Activated CD8-positive, alpha-beta memory T cell treated with anti-CD3 and anti-CD28 coated beads for 36 hours (primary cell): ENCODE measurements around the gene TET2. TPM values are rescaled to one million over a fixed set of nuclear protein-coding genes. Genes with fewer than 3 reads are reported as not detected.
"Not testable (repeated sequence)": the region's sequence is repeated elsewhere in the genome, so short reads cannot be mapped to it uniquely, and the experiment has no call there.

Experiments
- CTCF ChIA-PET: fragments of 350-600 bp; sonication (Branson Sonifier 250); formaldehyde crosslinking; loops from one replicate; lab custom pipeline; 2021; ENCODE audit warnings: antibody characterized with exemption; lab: Charles Lee
- POLR2A ChIA-PET: fragments of 350-600 bp; sonication (Branson Sonifier 250); formaldehyde crosslinking; loops from one replicate; lab custom pipeline; 2021; ENCODE audit warnings: antibody characterized with exemption; lab: Charles Lee
- total RNA-seq, 2 experiments: library from RNA; stranded (reverse); gene quantifications; one replicate each; pipeline ENCODE4 v1.2.3, GENCODE V29; 2021

TET2 gene
- total RNA-seq, 2 experiments from 2014 or later, result 30.8 to 31.0 TPM

- POLR2A ChIA-PET, result no interaction called here
These were observed 126.6 kb downstream of the TET2 start for GRCh38 chr4:105273230-105273629.

GRCh38 chr4:105274090-105274489 is 127.4 kb downstream of the TET2 start:
- POLR2A ChIA-PET, result no interaction called here
- CTCF ChIA-PET, result no interaction called here

More at GRCh38 chr4:105273230-105273629, 126.6 kb downstream of the TET2 start:
- CTCF ChIA-PET, result no interaction called here

- POLR2A ChIA-PET, result no interaction called here
These were observed 127.8 kb downstream of the TET2 start for GRCh38 chr4:105274504-105274903.

GRCh38 chr4:105276361-105277104 is 129.9 kb downstream of the TET2 start:
- POLR2A ChIA-PET, result no interaction called here
- CTCF ChIA-PET, result interaction anchor here (1.1 kb wide), 1 partner anchor 136 kb away, joined by 3 read pairs; no protein-coding TSS in a partner anchor

More at GRCh38 chr4:105274504-105274903, 127.8 kb downstream of the TET2 start:
- CTCF ChIA-PET, result no interaction called here

- POLR2A ChIA-PET, result no interaction called here
- CTCF ChIA-PET, result interaction anchor here (1.0 kb wide), 1 partner anchor 176 kb away, joined by 3 read pairs; no protein-coding TSS in a partner anchor
These were observed 131.0 kb downstream of the TET2 start for GRCh38 chr4:105277702-105278101.

GRCh38 chr4:105279314-105279713 is 132.6 kb downstream of the TET2 start:
- CTCF ChIA-PET, result no interaction called here
- POLR2A ChIA-PET, result no interaction called here

GRCh38 chr4:105280338-105281123 is 133.9 kb downstream of the TET2 start:
- ChIA-PET POLR2A (interaction anchor here (0.7 kb wide), 1 partner anchor 25 kb away, joined by 5 read pairs; no protein-coding TSS in a partner anchor), CTCF (interaction anchor here (1.2 to 1.4 kb wide), 2 partner anchors 14 to 24 kb away, joined by 3 read pairs; no protein-coding TSS in a partner anchor)

GRCh38 chr4:105281124-105281415 is 134.4 kb downstream of the TET2 start:
- POLR2A ChIA-PET, result interaction anchor here (0.7 kb wide), 1 partner anchor 24 kb away, joined by 5 read pairs; no protein-coding TSS in a partner anchor
- CTCF ChIA-PET, result interaction anchor here (1.2 to 1.4 kb wide), 2 partner anchors 13 to 24 kb away, joined by 3 read pairs; no protein-coding TSS in a partner anchor

- POLR2A ChIA-PET, result no interaction called here
- CTCF ChIA-PET, result no interaction called here
These were observed 135.8 kb downstream of the TET2 start for GRCh38 chr4:105282489-105282888.

GRCh38 chr4:105283501-105283900 is 136.8 kb downstream of the TET2 start:
- POLR2A ChIA-PET, result no interaction called here
- CTCF ChIA-PET, result no interaction called here

- ChIA-PET CTCF (no interaction called here), POLR2A (no interaction called here)
These were observed 141.4 kb downstream of the TET2 start for GRCh38 chr4:105288121-105288520.

- ChIA-PET POLR2A (no interaction called here), CTCF (no interaction called here)
These were observed 145.2 kb downstream of the TET2 start for GRCh38 chr4:105291925-105292324.

- POLR2A ChIA-PET, result no interaction called here
- CTCF ChIA-PET, result no interaction called here
These were observed 146.7 kb downstream of the TET2 start for GRCh38 chr4:105293360-105293759.

GRCh38 chr4:105296672-105297071 is 150.0 kb downstream of the TET2 start:
- CTCF ChIA-PET, result interaction anchor here (1.2 kb wide), 1 partner anchor 9 kb away, joined by 4 read pairs; no protein-coding TSS in a partner anchor
- POLR2A ChIA-PET, result no interaction called here

- POLR2A ChIA-PET, CTCF ChIA-PET: not testable (repeated sequence)
These were observed 152.4 kb downstream of the TET2 start for GRCh38 chr4:105299027-105299426.

- ChIA-PET POLR2A (no interaction called here), CTCF (no interaction called here)
These were observed 157.4 kb downstream of the TET2 start for GRCh38 chr4:105304085-105304484.

- CTCF ChIA-PET, result interaction anchor here (0.8 to 2.3 kb wide), 4 partner anchors 8 to 169 kb away, joined by 3 to 9 read pairs (median 4); partner anchors contain the start of gene PPA2
These were observed 158.6 kb downstream of the TET2 start for GRCh38 chr4:105305019-105305836.

GRCh38 chr4:105306158-105306781 is 159.6 kb downstream of the TET2 start:
- POLR2A ChIA-PET, result interaction anchor here (0.5 to 1.6 kb wide), 7 partner anchors 21 to 498 kb away, joined by 3 to 5 read pairs (median 3); partner anchors contain the start of gene PPA2
- CTCF ChIA-PET, result interaction anchor here (1.4 to 2.3 kb wide), 2 partner anchors 9 to 167 kb away, joined by 4 to 9 read pairs; partner anchors contain the start of gene PPA2

More at GRCh38 chr4:105305019-105305836, 158.6 kb downstream of the TET2 start:
- POLR2A ChIA-PET, result interaction anchor here (0.5 to 1.6 kb wide), 4 partner anchors 25 to 499 kb away, joined by 3 to 5 read pairs (median 4); partner anchors contain the start of gene PPA2
